CD4-positive, alpha-beta T cell treated with Interleukin-1 beta for 1 hour (primary cell): ENCODE data around the gene SALL1.

Source experiments
- DNase-seq, 2 donors: peaks; one replicate each; pipeline ENCODE4 v3.0.0-alpha.2; 2020 to 2022

SALL1 gene

GRCh38 chr16:51150888-51151320, at the start of gene SALL1:
Gene SALL1, minus strand, starts transcription at chr16:51151270. Its CDS starts 29 bp downstream, at chr16:51151241.
- no peak for DNase-seq

GRCh38 chr16:51200793-51201192, 49.7 kb upstream of the SALL1 start:
- DNase-seq = no peak

GRCh38 chr16:51197953-51198748, 47.1 kb upstream of the SALL1 start:
- no peak for DNase-seq

- no peak for DNase-seq
Measured at GRCh38 chr16:51193879-51194278, 42.8 kb upstream of the SALL1 start.

- no peak for DNase-seq
Measured at GRCh38 chr16:51184702-51185433, 33.8 kb upstream of the SALL1 start.

GRCh38 chr16:51181503-51181811, 30.4 kb upstream of the SALL1 start:
- no peak for DNase-seq

- DNase-seq = no peak
Measured at GRCh38 chr16:51180719-51181502, 29.8 kb upstream of the SALL1 start.

GRCh38 chr16:51175081-51175480, 24.0 kb upstream of the SALL1 start:
- no peak for DNase-seq

GRCh38 chr16:51172368-51172767, 21.3 kb upstream of the SALL1 start:
- no peak for DNase-seq

GRCh38 chr16:51168755-51169154, 17.7 kb upstream of the SALL1 start:
- DNase-seq = no peak

- no peak for DNase-seq
Measured at GRCh38 chr16:51167170-51167895, 16.3 kb upstream of the SALL1 start.

GRCh38 chr16:51166541-51166940, 15.5 kb upstream of the SALL1 start:
- no peak for DNase-seq

- DNase-seq = no peak
Measured at GRCh38 chr16:51166091-51166490, 15.0 kb upstream of the SALL1 start.

GRCh38 chr16:51165043-51165442, 14.0 kb upstream of the SALL1 start:
- no peak for DNase-seq

- DNase-seq = no peak
Measured at GRCh38 chr16:51164574-51164973, 13.5 kb upstream of the SALL1 start.

- no peak for DNase-seq
Measured at GRCh38 chr16:51163894-51164566, 13.0 kb upstream of the SALL1 start.

GRCh38 chr16:51163366-51163765, 12.3 kb upstream of the SALL1 start:
- DNase-seq = no peak

GRCh38 chr16:51161440-51162195, 10.5 kb upstream of the SALL1 start:
- no peak for DNase-seq

GRCh38 chr16:51159865-51160264, 8.8 kb upstream of the SALL1 start:
- no peak for DNase-seq

- DNase-seq = no peak
Measured at GRCh38 chr16:51159296-51159695, 8.2 kb upstream of the SALL1 start.

GRCh38 chr16:51157698-51158097, 6.6 kb upstream of the SALL1 start:
- no peak for DNase-seq

- DNase-seq = no peak
Measured at GRCh38 chr16:51156807-51157200, 5.7 kb upstream of the SALL1 start.
